ENCODE data around the gene IGFBP5.

GRCh38 chr2:216676630-216677029 lies 18.7 kb downstream of the IGFBP5 start:
- TF ChIP-seq POLR2AphosphoS5 (IDR thresholded peaks at IDR 0.05), result no peak
- no peak for TF ChIP-seq CTCF (IDR thresholded peaks at IDR 0.05)

Measured in breast epithelium (tissue), 3 donors.